ENCODE measurements around the gene PPFIBP1.

DNA sequence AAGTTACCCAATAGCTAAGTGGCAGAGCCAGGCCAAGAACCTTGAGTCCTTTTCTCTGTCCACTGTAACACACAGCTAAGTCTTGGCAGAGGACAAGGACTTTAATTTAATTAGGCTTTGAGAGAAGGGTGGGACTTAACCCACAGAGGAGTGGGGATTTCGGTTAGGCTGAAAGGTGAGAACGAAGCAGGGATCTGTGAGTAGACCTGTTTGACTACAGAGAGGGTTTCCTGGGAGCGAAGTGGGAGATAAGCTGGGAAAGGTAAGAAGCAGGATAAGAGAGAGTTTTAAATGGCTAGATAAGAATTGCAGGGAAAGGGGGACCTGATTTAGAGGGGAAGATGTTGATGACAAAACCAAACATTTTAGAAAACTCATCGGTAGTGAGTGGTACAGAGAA lies 2.0 kb upstream of the PPFIBP1 start:
- TF ChIP-seq, protein P1, sequence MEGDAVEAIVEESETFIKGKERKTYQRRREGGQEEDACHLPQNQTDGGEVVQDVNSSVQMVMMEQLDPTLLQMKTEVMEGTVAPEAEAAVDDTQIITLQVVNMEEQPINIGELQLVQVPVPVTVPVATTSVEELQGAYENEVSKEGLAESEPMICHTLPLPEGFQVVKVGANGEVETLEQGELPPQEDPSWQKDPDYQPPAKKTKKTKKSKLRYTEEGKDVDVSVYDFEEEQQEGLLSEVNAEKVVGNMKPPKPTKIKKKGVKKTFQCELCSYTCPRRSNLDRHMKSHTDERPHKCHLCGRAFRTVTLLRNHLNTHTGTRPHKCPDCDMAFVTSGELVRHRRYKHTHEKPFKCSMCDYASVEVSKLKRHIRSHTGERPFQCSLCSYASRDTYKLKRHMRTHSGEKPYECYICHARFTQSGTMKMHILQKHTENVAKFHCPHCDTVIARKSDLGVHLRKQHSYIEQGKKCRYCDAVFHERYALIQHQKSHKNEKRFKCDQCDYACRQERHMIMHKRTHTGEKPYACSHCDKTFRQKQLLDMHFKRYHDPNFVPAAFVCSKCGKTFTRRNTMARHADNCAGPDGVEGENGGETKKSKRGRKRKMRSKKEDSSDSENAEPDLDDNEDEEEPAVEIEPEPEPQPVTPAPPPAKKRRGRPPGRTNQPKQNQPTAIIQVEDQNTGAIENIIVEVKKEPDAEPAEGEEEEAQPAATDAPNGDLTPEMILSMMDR (IDR thresholded peaks at IDR 0.05): no peak
- no peak for TF ChIP-seq POLR2AphosphoS5 (IDR thresholded peaks at IDR 0.05; ENCODE audit: low read depth, low read length)
